ENCODE results near the gene RGL1. TPM values are rescaled to one million over a fixed set of nuclear protein-coding genes. Genes with fewer than 3 reads are reported as not detected.

Gene RGL1
- 0.83 to 1.2 TPM (median 0.87 TPM) in 5 replicates for total RNA-seq (2022; extraction: Qiagen RNA extraction; ENCODE audit: low read depth)

DNA sequence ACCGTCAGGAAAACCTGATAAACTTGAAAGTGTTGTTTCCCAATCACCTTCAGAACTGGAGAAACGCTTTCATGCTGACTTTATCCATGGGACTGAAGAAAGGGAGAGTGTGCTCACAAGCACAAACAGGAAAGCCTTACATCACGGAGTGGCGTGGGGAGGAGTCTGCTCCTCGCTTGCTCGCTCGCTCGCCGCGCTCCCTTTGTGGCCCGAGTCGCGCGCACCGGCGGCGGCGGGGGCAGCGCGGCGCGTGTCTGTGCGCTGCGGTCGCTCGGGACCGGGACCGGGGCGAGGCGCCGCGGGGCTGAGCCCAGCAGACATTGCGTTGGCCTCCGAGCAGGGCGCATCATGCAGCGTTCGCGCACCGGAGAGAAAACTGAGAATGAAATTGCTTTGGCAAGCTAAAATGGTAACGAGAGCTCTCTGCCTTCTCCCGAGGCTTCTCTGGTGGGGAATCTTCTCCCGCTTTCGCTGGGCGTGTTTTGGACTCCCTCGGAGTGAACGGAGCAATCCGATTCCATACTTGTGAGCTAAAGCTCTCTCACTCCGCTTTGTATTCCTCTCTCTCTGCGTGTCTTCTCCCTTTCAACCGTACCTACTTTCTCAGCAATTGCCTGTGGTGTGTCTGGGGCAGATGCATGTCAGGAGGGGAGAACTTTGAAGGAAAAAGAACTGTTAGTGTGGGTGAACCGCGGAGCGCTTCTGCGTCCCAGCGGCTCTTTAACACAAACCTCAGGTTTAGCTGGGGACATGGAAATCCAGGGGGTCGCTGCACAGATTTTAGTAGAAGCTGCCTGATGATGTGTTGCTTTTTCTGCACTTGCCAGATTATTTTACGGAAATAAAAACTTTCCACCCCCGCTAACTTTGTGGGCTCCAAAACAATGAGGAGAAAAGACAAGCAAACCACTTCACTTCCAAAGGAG lies at the start of gene RGL1:
TSS of gene RGL1 (plus strand) at position 205 of the 926 bp plus-strand sequence. CDS start at position 383, 178 bp downstream.

Other genes starting within 250 kb of the RGL1 start
- gene NCF2, start 214.7 kb upstream of the RGL1 start, total RNA-seq (2022; extraction: Qiagen RNA extraction; ENCODE audit: low read depth): 2.3 to 3.4 TPM (median 2.8 TPM) in 5 replicates
- 107 to 197 TPM (median 172 TPM) in 5 replicates for gene ARPC5, start 169.3 kb upstream of the RGL1 start, total RNA-seq (2022; extraction: Qiagen RNA extraction; ENCODE audit: low read depth)
- gene APOBEC4, start 151.8 kb upstream of the RGL1 start, total RNA-seq (2022; extraction: Qiagen RNA extraction; ENCODE audit: low read depth): not detected in 5 replicates
- 0.15 to 0.21 TPM (median 0.18 TPM) in 5 replicates for gene COLGALT2, start 232.6 kb downstream of the RGL1 start, total RNA-seq (2022; extraction: Qiagen RNA extraction; ENCODE audit: low read depth)
- 28.9 to 32.0 TPM (median 31.5 TPM) in 5 replicates for gene TSEN15, start 246.6 kb downstream of the RGL1 start, total RNA-seq (2022; extraction: Qiagen RNA extraction; ENCODE audit: low read depth)